Stromal cell of bone marrow (primary cell): ENCODE data around the gene PTPRA.

Experiments
- DNase-seq: peaks from one replicate; pipeline ENCODE4 v3.0.0-alpha.2; 2012; ENCODE audit warnings: low read depth

The PTPRA gene

GRCh38 chr20:3077618-3078134, 204.4 kb downstream of the PTPRA start:
- no peak for DNase-seq

GRCh38 chr20:3080939-3081388, 207.7 kb downstream of the PTPRA start:
- DNase-seq = peak; percentile 75

- no peak for DNase-seq
These were observed 208.4 kb downstream of the PTPRA start for GRCh38 chr20:3081641-3082040.

GRCh38 chr20:3082306-3082951, 209.1 kb downstream of the PTPRA start:
- DNase-seq = no peak

GRCh38 chr20:3082955-3083952, 210.0 kb downstream of the PTPRA start:
- DNase-seq = no peak

GRCh38 chr20:3084283-3084985, 211.2 kb downstream of the PTPRA start, which contains the start of gene AVP:
TSS of gene AVP (minus strand) at chr20:3084724. CDS start at chr20:3084674, 50 bp downstream.
- DNase-seq = no peak

GRCh38 chr20:3084986-3085360, 211.7 kb downstream of the PTPRA start:
- DNase-seq = no peak

- no peak for DNase-seq
These were observed 212.3 kb downstream of the PTPRA start for GRCh38 chr20:3085571-3086072.

- DNase-seq = no peak
These were observed 214.8 kb downstream of the PTPRA start for GRCh38 chr20:3088031-3088430.
